Measurements from ENCODE around the gene FRY. TPM values are rescaled to one million over a fixed set of nuclear protein-coding genes. Genes with fewer than 3 reads are reported as not detected.

The FRY gene
- total and polyA plus RNA-seq, 9 of the 15 experiments (the other 6 are each of a cell fraction or from before 2014, with no cell fraction given): 0.03 to 0.31 (median 0.11) TPM; not detected in 3

GRCh38 chr13:32284927-32285632, 253.5 kb downstream of the FRY start (continued):
- TF ChIP-seq HBP1 (CRISPR knock-in tag; IDR thresholded peaks at IDR 0.05): no peak
- no peak for TF ChIP-seq EHMT2 (IDR thresholded peaks at IDR 0.05)
- TF ChIP-seq HDAC3 (IDR thresholded peaks at IDR 0.05; ENCODE audit: borderline replicate concordance, partially characterized antibody): no peak
- no peak for TF ChIP-seq HDAC1 (IDR thresholded peaks at IDR 0.05)
- TF ChIP-seq ZNF445 (CRISPR knock-in tag; IDR thresholded peaks at IDR 0.05; ENCODE audit: low read depth): no peak
- no peak for TF ChIP-seq ZKSCAN1 (IDR thresholded peaks at IDR 0.05; ENCODE audit: low read depth, low read length)

- Histone ChIP-seq H4K20me1 (replicated peaks; ENCODE audit: control insufficient read depth, insufficient read depth, low read length) (no peaks in the 10 kb centered on the region), H3K9me3 (replicated peaks; ENCODE audit: control insufficient read depth, insufficient read depth, low read depth, low read length) (no peaks in the 10 kb centered on the region), H3K27ac (ENCODE audit: extremely low read depth, low read depth, low read length) (no peak overlapping the region), H3K79me2 (ENCODE audit: control insufficient read depth, insufficient read depth, low read length) (no peaks in the 10 kb centered on the region), H3K4me3 (no peak overlapping the region), H3K4me2 (ENCODE audit: insufficient read depth, low read length) (no peak overlapping the region), H3K9me1 (ENCODE audit: control insufficient read depth, insufficient read depth, low read length) (no peaks in the 10 kb centered on the region), H3K27me3 (ENCODE audit: control insufficient read depth in 2 of 2, insufficient read depth in 2 of 2, low read length in 2 of 2) (peaks cover 3 to 7% of the 10 kb centered on the region in 2 experiments; a peak in 2 of 5 replicates), H3K9ac (ENCODE audit: insufficient read depth in 1 of 2, low read depth in 2 of 2, low read length in 2 of 2) (no peak overlapping the region), H2AFZ (ENCODE audit: low read depth, low read length) (no peak overlapping the region), H3K4me1 (replicated peaks in 1 of 2; ENCODE audit: control insufficient read depth in 2 of 2, insufficient read depth in 2 of 2, low read length in 2 of 2) (no peaks in the 10 kb centered on the region), H3K36me3 (ENCODE audit: control insufficient read depth, insufficient read depth, low read length) (no peaks in the 10 kb centered on the region)
- BruUV-seq (replicated peaks): no TSS peak
- intact Hi-C loops (cut with micrococcal nuclease) (no loop called here), in situ Hi-C loops (cut with MboI) (no loop called here)
- WGBS (ENCODE audit: insufficient coverage, low coverage, missing lambda C conversion rate): 0% methylated on average over 4 of the region's 4 CpGs
- CTCF ChIA-PET (ENCODE audit: low intra/inter-chr PET ratio): no interaction called here
- DNase-seq (ENCODE audit: extremely low read depth in 1 of 4, low spot score in 3 of 4) (no peak), ATAC-seq (no peak), FAIRE-seq (no peak)
- POLR2A ChIA-PET: no interaction called here
- TF ChIP-seq ZKSCAN3 (CRISPR knock-in tag; IDR thresholded peaks at IDR 0.05) (no peak), ZNF175 (CRISPR knock-in tag; IDR thresholded peaks at IDR 0.05; ENCODE audit: low read depth) (no peak), POLR2G (IDR thresholded peaks at IDR 0.05; ENCODE audit: low read depth, low read length) (no peak), POLR2AphosphoS5 (IDR thresholded peaks at IDR 0.05; ENCODE audit: control insufficient read depth, insufficient read depth, low read depth, low read length) (no peak), ETS1 (conservative IDR thresholded peaks at IDR 0.05; ENCODE audit: control insufficient read depth, low read depth, low read length) (no peak), MXI1 (IDR thresholded peaks at IDR 0.05; ENCODE audit: low read depth, low read length) (no peak), JUND (IDR thresholded peaks at IDR 0.05; ENCODE audit: borderline replicate concordance, low read depth, low read length) (no peak), JUND (tag; IDR thresholded peaks at IDR 0.05; ENCODE audit: borderline replicate concordance, low read depth, low read length) (no peak), SAFB2 (IDR thresholded peaks at IDR 0.05; ENCODE audit: borderline replicate concordance, low read depth, low read length, severe bottlenecking) (no peak)
Measured at GRCh38 chr13:32285633-32285965, 254.0 kb downstream of the FRY start.

Measured in K562 (cell line).